Posterior vena cava (tissue), 2 donors: ENCODE measurements around the gene TACR1. TPM values are rescaled to one million over a fixed set of nuclear protein-coding genes. Genes with fewer than 3 reads are reported as not detected.

Experiments used
- DNase-seq: peaks from one replicate; pipeline ENCODE4 v3.0.0-alpha.2; 2020; ENCODE audit warnings: low spot score
- intact Hi-C, 2 donors: fragments of 100-400 bp; cut with DNase I; formaldehyde crosslinking; loops; one replicate each; pipeline versions ENCODE4 v1.14.1 to v1.14.2; 2022 to 2023
- total RNA-seq, 2 donors: library from RNA; stranded (reverse); fragmentation: NEBNext Ultra II Directional; extraction: Animal tissue kit (Norgen Biotek cat#: 25700); gene quantifications; one replicate each; pipeline ENCODE4 v1.2.1, GENCODE V29; 2021
- donor health status: DM: yes; HTN: yes; CAD: no.
- donor health status: DM: yes; HTN: yes; CAD: no.

TACR1 gene
- total RNA-seq, 2 donors from 2014 or later = 1.1 to 2.1 TPM

DNA sequence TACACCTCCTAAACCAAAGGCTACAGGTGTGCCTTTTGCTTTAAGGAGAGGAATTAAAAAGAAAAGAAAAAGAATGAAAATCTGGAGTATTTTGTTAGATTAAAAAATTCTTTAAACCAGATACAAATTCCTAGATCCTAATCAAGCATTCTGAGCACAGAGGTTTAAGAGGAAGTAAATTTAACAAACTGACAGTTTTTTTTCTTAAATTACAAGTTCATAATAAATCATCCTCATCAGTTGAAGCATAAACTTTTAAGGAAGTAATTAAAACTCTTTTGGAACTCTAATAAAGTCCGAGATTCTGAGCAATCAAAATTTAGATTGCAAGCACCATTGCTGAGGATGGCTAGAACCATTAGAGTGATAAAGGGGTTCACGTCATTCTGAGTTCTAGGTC is 165.8 kb downstream of the TACR1 start:
- DNase-seq = no peak
- intact Hi-C loops = no loop called here

DNA sequence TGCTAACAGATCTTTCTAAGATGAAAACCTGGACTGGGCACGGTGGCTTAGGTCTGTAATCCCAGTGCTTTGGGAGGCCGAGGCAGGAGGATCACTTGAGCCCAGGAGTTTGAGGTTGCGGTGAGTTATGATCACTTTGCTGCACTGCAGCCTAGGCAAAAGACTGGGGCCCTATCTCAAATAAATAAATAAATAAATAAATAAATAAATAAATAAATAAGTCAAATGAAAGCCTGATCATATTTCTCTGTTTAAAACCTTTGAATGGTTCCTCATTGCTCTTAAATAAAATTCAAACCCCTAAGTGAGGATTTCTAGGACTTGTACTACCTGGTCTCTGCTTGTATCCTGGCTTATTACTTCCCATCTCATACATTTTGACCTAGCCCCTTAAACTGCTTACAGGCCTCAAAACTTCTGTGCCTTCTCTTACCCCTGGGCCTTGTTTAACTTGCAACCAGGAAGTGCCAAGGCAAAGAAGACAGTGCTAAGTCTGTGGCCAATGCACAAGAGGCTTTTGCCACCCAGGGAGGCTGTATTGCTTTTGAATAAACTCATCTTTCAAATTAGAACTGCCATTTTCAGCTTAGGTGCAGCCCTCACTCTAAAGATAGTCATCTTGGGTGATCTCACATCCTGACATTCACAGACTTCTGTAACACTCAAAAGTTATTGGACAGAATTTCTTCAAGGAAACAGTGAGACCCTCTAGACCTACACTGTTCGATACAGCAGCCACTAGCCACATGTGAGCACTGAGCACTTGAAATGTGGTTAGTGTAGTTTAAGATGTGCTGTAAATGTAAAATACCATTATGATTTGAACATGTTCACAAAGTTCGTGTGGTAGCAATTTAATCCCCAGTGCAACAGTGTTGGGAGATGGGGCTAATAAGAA is 167.2 kb downstream of the TACR1 start:
- no peak for DNase-seq
- intact Hi-C loops = no loop called here

DNA sequence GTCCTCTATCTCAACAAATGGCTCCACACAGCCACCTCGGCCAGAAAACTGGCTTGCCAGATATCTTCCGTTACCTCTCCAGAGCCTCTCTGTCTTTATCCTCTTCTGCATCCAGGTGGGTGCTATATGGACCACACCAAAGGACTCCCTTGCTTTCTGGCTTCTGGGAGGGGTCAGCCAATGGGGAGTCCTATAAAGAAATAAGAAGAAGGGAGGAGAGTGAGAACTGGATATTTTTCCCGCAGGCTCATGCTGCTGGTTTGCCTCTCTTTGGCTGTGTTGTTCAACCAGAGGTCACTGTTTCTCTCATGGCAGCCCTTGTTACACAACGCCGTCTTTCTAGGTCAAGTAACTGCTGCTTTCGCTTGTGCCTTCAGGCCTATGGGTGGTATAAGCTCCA is 168.1 kb downstream of the TACR1 start:
- intact Hi-C loops = no loop called here
- no peak for DNase-seq

DNA sequence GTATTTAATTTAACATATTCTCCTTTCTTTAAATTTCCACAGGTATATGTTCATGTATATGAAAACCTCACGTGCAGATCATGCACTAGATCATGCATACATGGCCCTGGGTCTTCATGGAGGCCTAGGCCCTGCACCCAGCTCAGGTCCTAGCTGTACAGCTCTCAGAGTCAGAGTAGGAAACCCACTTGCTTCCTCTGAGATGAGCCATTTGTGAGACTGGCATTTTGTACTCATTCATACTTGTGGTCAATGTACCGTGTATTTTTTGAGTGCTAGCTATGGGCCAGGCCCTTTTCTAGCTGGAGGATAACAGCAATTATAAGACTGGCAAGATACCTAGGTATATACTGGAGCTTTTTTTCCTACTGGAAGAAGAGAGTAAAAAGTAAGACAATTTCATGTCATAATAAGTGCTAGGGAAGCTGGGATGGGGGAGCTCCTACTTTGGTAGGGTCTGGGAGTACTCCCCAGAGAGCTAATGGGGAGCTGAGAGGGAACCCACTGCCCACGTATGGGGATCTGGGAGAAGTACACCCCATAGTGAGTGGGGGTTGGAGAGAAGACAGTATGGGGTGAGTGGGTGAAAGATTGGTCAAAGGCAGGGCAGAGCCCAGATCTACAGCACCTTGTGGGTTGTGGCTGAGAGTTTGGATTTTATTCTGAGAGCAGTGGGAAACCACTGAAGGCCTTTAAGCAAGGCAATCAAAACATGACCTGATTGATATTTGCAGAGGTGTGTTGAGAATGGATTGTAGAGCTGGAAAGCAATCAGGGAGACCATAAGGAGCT is 168.9 kb downstream of the TACR1 start:
- intact Hi-C loops = no loop called here
- DNase-seq = no peak

DNA sequence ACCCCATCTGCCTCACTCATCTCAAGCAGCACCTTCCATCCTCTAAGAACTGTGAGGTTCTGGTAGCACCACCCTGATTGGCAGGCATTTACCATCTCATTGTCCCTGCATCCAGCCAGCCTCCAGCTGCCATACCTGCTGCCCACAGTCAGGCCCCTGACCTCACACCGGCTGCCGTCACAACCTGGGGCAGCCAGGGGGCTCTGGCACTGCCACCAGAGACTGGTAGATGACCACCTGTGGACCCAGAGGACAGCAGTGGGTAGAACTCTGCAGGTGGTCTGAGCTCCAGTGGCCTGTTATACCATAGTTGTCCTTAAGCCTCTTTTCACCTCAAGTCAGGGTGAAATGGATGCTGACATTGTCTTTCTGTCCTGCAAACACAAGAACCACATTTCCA is 171.4 kb downstream of the TACR1 start:
- no peak for DNase-seq
- intact Hi-C loops = no loop called here

DNA sequence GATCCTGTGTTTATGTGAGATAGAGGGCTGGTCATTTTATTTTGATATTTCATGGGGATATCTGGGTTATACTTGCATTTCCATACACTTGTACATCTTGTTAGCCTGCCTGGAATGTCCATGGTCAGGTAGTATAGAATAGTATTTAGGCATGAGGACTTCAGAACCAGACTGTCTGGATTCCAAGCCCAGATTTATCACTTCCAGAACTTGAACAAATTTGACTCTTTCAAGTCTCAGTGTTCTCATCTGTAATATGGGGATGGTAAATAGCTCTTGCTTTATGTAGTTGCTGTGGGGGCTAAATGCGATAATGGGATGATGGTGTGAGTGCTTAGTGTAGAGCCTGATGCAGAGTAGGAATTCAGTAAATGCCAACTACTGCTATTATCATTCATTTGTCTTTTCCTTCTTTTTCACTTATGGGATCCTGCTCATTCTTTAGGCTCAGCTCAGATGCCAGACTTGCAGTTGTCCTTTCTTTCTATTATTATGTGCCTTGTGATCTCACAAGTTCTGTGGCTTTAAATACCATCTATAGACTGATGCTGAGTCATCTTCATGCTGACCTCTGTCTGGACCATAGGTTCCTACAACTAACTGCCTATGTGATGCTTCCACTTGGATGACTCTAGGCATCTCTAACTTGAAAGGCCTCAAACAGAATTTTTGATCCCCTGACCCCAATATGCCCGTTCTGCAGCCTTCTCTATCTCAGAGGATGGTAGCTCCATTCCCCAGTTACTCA is 173.5 kb downstream of the TACR1 start:
- no peak for DNase-seq
- intact Hi-C loops = no loop called here

DNA sequence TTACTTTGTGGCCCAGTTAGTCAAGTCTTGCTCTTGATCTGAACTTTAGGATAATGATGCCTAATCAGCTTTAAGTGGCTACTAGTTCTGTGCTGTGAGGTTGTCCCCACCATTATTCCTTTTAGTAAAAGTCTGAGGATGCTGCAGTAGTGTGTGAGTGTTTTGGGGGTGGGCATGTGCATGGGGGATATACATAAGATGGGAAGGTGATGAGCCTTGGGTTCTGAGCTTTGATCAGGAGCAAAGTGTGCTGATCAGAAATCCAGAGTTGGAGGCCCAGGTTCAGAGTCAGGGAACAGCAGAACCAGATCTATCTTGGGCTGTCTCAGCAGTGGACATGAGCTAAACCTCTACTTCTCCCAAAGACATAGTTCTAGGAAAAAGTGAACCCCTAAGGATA is 174.1 kb downstream of the TACR1 start:
- DNase-seq = no peak

DNA sequence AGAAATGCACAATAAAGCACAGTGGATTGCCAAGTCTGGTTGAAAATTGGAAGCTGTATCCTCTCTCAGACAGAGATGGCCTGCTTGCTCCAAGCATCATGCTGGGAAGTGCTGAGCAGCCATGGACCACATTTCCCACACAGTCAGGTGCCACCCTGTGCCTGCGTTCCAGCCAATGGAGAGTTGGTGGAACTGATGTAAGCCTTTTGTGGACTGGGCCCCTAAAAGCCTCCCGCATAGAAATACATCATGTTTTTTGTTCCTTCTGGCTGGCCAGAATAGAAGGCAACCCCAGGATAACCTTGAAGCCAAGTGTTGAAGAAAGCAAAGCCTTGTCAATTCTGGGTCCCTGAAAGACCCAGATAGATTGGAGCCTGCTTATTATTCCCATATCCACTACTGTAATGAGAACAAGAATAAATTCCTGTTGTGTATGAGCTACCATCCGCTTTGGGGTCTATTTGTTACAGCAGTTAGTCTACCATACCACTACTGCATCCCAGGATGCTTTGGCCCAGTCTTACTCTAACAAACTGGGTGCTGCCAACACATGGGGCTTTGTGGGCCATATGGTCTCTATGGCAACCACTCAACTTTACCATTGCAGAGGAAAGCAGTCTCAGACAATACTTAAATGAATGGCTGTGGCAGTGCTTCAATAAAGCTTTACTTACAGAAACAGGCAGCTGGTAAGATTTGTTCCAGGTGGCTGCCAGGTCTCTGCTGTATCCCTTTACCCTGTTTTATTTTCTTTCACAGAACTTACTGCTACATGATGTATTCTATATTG is 175.5 kb downstream of the TACR1 start:
- intact Hi-C loops = no loop called here
- no peak for DNase-seq

More for the DNA sequence above, 174.1 kb downstream of the TACR1 start:
- intact Hi-C loops = no loop called here

DNA sequence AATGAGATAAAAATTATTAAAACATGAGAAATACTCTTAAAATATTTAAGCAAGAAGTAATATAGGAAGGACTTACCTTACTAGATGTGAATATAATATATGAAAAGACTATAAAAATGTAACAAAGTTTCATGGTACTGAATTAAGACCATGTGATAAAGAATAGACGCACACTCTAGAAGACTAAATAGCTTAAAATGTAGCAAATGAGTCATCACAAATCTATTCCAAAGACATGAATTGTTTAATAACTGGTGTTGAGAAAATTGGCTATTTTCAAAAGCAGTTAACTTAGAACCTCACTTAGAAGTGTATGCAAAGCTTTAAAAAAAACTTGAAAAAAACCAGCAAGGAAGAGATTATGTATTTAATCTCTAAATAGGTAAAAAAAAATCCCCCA is 176.8 kb downstream of the TACR1 start:
- no peak for DNase-seq
- intact Hi-C loops = no loop called here

DNA sequence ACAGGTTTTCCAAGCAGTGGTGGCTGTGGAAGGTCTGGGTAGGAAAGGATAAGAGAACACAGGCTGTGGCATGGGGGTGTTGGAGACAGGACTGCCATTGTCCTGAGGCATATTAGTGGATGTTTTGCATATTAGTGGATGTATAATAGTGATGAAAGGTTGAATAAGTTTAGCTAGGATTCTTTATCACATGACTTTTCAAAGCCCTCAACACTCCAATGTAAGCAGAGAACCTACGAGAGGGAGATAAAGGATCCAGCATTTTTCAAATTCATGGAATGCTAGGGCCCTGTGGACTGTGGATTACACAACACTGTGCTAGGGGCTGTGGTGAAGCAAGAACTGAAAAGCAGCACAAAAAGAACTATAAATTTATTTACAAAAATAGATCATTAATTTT is 177.6 kb downstream of the TACR1 start:
- intact Hi-C loops = no loop called here
- DNase-seq = no peak

DNA sequence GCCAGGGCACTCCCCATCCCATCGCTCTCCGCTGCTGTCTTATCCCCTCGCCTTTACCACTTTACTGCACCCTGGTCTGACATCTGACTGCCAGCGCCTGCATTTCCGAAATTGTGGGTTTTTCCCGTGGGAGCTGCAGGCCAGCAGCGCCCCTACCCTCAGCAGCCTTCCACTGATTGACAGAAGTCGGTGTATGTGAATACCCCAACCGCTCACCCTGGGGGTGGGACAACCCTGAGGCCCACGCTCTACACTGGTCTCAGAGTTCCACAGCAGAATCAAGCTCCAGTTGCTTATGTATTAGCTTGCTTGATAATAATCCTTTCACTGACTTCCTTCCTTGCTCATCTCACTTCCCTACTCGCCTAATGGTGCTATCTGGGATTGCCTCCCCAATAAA is 178.8 kb downstream of the TACR1 start:
- DNase-seq = no peak
- intact Hi-C loops = no loop called here

DNA sequence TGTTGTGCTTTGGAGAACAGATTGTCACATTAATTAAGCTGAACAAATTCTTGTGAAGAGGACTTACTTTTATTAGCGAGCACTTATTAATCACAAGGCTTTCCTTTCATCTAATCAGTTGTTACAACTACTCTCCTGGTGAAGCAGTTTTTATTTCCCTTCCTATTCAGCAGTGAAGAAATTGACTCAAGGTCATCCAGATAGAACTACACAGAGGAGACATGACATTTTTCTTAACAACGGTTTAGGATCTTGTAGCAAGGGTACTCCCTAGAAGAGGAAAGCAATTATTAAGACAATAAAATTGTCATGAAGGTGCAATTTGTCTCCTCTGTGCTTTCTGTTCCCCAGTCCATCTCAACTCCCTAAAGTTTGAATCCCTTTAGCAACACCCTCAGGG is 179.5 kb downstream of the TACR1 start:
- intact Hi-C loops = loop anchor here in 1 of 2 donors (10.0 kb wide), 1 partner anchor 65 kb away; no protein-coding TSS in a partner anchor
- no peak for DNase-seq

DNA sequence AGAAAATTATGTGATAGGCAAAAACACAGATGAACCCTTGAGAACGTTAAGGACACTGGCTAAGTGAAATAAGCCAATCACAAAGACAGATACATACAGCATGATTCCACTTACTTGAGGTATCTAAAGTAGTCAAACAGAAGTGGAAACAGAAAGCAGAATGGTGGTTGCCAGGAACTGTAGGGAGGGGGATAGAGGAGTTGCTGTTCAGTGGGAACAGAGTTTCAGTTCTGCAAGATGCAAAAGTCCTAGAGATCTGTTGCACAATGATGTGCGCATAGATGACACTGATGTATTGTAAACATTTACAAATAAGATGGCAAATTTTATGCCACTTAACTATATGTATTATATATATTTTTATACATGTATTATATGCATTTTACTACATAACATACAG is 181.2 kb downstream of the TACR1 start:
- no peak for DNase-seq
- intact Hi-C loops = loop anchor here in 1 of 2 donors (10.0 kb wide), 1 partner anchor 67 kb away; no protein-coding TSS in a partner anchor

DNA sequence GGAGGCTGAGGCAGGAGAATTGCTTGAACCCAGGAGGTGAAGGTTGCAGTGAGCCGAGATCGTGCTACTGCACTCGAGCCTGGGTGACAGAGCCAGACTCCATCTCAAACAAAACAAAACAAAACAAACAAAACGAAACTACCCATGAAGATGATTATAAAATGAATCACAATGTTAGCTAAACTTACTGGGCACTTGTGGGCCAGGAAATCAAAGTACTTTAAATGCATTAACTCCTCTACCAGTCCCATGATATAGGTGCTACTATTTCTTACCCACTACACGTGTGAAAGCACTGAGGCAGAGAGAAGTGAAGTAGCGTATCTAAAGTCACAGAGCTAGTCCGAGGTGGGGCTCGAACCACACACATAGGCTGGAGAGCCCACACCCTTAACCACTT is 187.2 kb downstream of the TACR1 start:
- intact Hi-C loops = loop anchor here in 1 of 2 donors (10.0 kb wide), 1 partner anchor 73 kb away; no protein-coding TSS in a partner anchor
- no peak for DNase-seq

DNA sequence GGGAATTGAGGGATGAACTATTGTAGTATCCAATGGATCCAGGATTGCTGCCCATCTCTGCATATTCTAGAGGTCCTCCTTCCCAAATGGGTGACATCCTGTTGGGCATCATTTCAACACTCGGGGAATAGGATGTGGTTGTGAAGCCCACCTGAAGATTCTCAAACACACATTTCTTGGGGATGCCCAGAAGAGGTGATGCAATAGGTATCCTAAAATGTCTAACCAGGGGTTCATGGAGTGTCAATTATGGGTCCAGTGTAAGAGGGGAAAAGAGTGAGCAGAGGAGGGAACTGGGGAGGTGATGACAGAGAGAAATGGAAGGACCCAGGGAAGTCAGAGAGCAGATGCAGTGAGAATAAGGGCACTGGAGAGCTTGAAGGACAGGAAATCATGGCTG is 188.7 kb downstream of the TACR1 start:
- DNase-seq = no peak
- intact Hi-C loops = loop anchor here in 1 of 2 donors (10.0 kb wide), 1 partner anchor 74 kb away; no protein-coding TSS in a partner anchor

DNA sequence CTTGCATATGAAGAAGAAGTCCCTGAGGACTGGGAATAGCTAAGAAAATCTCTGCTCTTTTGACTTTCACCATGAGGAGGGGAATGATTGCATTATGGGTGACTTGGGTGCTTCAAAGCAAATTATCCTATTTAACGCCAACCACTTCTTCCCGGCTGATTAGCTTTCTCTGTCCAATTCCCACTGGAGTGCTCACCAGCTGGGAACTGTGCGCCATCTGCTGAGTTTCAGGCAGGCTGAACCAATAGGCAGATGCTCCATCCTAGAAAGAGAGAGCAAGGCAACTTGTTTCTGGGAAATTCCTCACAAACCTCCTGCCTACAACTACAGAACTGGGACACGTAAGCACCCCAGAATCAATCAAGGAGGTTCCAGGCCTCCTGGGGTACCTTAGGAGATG is 191.5 kb downstream of the TACR1 start:
- DNase-seq = no peak
- intact Hi-C loops = no loop called here

DNA sequence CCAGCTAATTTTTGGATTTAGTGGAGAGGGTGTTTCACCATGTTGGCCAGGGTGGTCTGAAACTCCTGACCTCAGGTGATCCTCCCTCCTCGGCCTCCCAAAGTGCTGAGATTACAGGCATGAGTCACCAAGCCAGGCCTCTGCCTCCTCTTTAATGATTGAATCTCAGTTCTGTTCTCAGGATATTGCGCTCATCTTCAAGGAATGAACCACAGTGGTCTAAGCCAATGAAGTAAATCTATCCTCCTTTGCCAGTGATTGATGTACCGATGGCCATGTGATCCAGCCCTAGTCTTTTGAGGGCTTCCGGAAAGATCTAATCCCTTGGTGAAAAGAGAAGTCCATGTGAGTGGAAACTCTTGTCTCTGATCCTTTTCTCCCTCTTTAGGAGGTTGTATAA is 192.3 kb downstream of the TACR1 start:
- intact Hi-C loops = no loop called here

DNA sequence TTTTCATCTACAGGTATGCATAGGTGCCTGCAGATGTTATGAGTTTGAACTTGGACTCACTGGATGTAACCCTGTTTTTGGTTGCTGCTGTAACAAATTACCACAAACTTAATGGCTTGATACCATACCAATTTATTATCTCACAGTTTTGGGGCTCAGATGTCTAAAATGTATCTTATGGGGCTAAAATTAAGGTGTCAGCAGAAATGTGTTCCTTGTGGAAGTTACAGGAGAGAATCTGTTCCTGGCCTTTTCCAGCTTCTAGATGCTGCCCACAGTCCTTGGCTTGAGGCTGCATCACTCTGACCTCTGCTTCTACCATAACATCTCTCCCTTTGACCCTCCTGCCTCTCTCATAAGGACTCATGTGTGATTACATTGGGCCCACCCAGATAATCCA is 193.3 kb downstream of the TACR1 start:
- intact Hi-C loops = no loop called here
- no peak for DNase-seq

More for the DNA sequence above, 192.3 kb downstream of the TACR1 start:
- DNase-seq = no peak

DNA sequence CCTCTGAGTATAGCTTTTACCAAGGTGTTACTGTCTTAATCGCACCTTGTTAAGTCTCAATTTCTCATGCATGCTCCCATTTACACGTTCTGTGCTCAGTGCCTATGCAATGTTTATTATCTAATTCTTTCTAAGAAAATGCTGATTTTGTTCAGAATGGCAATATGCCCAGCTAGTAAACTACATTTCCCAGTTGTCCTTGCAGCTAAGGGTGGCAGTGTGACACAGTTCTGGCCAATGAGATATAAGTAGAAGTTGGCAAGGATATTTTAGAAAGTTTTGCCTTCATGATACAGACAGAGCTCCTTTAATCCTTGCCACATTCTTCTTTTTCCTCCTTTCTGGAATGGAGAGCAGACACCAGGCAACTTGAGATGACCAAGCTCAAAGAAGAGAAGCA is 195.5 kb downstream of the TACR1 start:
- DNase-seq = no peak
- intact Hi-C loops = no loop called here
